Stimulated activated CD8-positive, alpha-beta memory T cell treated with anti-CD3 and anti-CD28 coated beads, Interleukin-4, amount 100 ng/mL, for 1 hour (primary cell): ENCODE data around the gene CPA4.

Experiments
- DNase-seq, 2 donors: peaks; one replicate each; pipeline ENCODE4 v3.0.0-alpha.2; 2020; ENCODE audit warnings: low read depth in 2 of 2, low spot score in 1 of 2

The CPA4 gene

GRCh38 chr7:130344271-130344866 is 51.4 kb downstream of the CPA4 start, which contains the start of gene CPA5:
TSS of gene CPA5 (plus strand) at chr7:130344816. CDS start at chr7:130346486, 1,670 bp downstream.
- DNase-seq = no peak

GRCh38 chr7:130345136-130345535 is 52.2 kb downstream of the CPA4 start:
- no peak for DNase-seq

GRCh38 chr7:130345725-130346124 is 52.8 kb downstream of the CPA4 start:
- no peak for DNase-seq

GRCh38 chr7:130346177-130346905 is 53.4 kb downstream of the CPA4 start:
- DNase-seq = no peak

GRCh38 chr7:130346941-130347340 is 54.0 kb downstream of the CPA4 start:
- DNase-seq = no peak

GRCh38 chr7:130349911-130350782 is 57.2 kb downstream of the CPA4 start:
- DNase-seq = no peak

- no peak for DNase-seq
Measured at GRCh38 chr7:130350945-130351790, 58.2 kb downstream of the CPA4 start.

GRCh38 chr7:130351791-130352090 is 58.8 kb downstream of the CPA4 start:
- DNase-seq = no peak

- DNase-seq = no peak
Measured at GRCh38 chr7:130352194-130353074, 59.5 kb downstream of the CPA4 start.

- no peak for DNase-seq
Measured at GRCh38 chr7:130353196-130353595, 60.2 kb downstream of the CPA4 start.

GRCh38 chr7:130356121-130356875 is 63.3 kb downstream of the CPA4 start:
- no peak for DNase-seq

- DNase-seq = no peak
Measured at GRCh38 chr7:130356876-130357611, 64.1 kb downstream of the CPA4 start.

- DNase-seq = no peak
Measured at GRCh38 chr7:130358471-130358870, 65.5 kb downstream of the CPA4 start.

- no peak for DNase-seq
Measured at GRCh38 chr7:130359276-130359857, 66.4 kb downstream of the CPA4 start.

GRCh38 chr7:130360518-130360917 is 67.6 kb downstream of the CPA4 start:
- DNase-seq = no peak

GRCh38 chr7:130361681-130362080 is 68.7 kb downstream of the CPA4 start:
- no peak for DNase-seq

GRCh38 chr7:130362251-130362816 is 69.4 kb downstream of the CPA4 start:
- DNase-seq = no peak
